ENCODE data around the gene LYZL4.

Gene LYZL4

DNA sequence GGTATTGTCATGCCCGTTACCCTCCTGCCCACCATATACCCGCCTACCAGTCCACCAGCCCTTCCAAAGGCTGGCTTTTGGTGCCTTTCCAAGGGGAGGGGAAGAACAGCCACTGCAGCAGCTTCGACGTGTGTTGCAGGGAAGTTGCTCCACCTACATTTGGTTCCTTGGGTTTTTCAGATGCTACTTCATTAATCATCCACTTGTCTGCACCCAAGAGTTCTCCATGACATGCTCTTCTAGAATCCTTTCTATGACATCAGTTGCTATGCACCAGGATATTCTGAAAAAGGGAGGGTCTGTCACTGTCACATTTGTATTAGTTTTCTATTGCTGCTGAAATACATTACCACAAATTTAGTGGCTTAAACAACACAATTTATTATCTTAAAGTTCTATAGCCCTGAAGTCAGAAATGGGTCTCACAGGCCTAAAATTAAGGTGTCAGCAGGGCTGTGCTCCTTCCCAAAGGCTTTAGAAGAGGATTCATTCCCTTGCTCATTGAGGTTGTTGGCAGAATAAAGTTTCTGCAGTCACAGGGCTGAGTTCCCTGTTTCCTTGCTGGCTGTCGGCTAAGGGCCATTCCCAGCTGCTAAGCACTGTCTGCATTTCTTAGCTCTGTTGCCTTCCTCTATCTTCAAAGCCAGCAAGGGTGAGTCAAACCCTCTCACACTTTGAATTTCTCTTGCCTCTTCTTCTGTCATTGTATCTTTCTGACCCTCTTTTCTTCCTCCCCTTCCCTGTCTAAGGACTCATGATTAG lies at the start of gene LYZL4:
Gene LYZL4, minus strand, starts transcription at position 241 of the 762 bp plus-strand sequence. CDS start 3,359 bp downstream, outside the sequence.
- DNase-seq (ENCODE audit: low read depth), result no peak

DNA sequence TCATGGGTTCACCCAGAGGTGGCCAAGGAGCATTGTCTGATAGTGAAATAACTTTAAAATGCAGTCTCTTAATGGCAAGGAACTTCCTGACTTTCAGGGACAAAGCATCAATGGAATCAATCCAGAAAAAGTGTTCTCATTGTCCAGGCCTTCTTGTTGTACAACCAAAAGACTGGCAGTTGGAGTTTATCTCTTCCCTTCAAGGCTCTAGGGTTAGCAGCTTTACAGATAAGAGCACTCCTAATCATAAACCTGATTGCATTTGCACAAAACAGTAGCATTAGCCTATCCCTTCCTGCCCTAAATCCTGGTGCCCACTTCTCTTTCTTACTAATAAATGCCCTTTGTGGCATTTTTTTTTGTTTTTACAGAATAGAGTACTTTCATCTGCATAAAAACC lies 48.7 kb upstream of the LYZL4 start:
- DNase-seq (ENCODE audit: low read depth), result no peak

DNA sequence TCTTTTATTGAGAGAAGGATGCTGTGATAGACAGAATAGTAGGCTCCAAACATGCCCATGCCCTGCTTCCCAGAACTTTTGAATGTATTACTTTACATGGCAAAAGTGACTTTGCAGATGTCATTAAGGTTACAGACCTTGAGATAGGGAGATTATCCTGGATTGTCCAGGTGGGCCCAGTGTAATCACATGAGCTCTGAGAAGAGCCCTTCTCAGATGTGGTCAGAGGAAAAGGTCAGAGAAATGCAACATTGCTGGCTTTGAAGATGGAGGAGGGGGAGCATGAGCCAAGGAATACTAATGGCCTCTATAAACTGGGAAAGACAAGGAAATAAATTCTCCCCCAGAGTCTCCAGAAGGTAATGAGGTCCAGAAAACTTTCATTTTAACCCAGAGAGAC lies 45.8 kb upstream of the LYZL4 start:
- no peak for DNase-seq (ENCODE audit: low read depth)

GRCh38 chr3:42451546-42452230 lies 41.3 kb upstream of the LYZL4 start:
- no peak for DNase-seq (ENCODE audit: low read depth)

DNA sequence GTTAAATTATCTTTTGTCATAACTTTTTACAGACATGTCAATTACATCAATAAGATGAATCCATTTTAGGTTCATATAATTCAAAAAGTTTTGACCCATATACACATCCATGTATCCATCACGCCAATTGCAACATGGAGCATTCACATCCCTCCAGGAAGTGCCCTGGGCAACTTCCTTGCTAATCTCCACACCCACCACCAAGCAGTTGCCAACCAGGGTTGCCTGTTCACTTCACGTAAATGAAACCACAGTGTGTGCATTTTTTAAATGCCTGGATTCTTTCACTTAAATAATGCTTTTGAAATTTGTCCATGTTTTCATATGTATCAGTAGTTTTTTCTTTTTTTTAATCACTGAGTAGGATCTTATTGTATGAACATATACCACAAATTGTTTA lies 40.7 kb upstream of the LYZL4 start:
- no peak for DNase-seq (ENCODE audit: low read depth)

DNA sequence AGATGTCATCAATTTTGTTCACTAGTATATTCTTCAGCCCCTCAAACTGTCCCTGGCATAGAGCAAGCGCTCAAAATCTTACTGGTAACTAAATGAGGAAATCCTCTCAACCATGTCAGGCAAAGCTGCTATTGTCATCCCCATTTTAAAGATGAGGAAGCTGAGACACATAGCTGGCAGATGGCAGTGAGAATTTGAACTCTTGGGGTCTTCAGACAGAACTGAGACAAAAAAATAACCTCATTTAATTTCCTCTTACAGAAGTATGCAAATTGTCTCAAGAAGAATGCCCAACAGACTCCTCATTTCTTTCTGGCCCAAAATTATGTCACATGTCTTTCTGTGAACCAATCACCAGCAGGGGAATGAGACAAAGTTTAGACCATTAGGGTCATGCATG lies 40.2 kb upstream of the LYZL4 start:
- no peak for DNase-seq (ENCODE audit: low read depth)

GRCh38 chr3:42447481-42447880 lies 37.1 kb upstream of the LYZL4 start:
- no peak for DNase-seq (ENCODE audit: low read depth)

GRCh38 chr3:42446111-42447050 lies 36.0 kb upstream of the LYZL4 start:
- no peak for DNase-seq (ENCODE audit: low read depth)

DNA sequence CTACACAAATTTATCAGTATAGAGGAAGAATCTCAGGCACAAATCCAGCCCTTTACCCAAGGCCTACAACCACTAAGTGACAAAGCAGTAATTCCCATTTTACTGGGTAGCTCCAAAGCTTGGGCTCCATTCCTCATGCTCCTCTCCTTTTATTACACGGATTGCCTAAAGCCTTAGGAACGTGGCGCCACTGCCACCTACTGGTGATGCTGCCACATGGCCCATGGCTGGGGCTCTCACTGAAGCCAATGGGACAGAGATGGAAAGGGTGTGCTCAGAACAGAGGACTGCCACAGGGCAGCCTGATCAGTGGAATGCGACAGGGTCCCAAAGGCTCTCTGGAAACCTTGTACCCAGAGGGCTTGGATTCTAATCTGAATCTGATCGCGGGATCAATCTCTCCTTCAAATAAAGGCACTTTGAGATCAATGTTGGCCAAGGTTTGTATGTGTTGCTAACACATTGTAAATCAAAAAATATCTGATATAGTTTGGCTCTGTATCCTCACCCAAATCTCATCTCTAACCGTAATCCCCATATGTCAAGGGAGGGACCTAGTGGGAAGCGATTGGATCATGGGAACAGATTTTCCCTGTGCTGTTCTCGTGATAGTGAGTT lies 33.5 kb upstream of the LYZL4 start:
- DNase-seq (ENCODE audit: low read depth), result peak; percentile 37

DNA sequence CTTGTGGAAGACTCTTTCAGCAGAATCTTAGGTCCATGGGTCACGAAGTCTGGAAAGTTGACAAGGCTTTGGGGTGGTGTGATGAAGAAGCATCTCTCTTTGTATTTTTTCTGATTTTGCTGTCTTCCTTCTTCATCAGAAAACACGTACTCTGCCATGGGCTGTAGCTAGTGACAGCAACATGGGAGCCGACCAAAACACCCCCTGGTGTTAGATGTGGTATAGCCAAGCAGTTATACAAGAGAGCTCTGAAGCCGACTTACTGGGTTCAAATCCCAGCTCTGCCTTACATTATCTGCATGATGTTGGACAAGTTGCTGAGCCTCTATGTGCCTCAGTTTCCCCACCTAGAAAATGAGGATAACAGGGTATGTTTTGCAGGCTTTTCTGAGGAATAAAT lies 32.9 kb upstream of the LYZL4 start:
- DNase-seq (ENCODE audit: low read depth), result no peak

DNA sequence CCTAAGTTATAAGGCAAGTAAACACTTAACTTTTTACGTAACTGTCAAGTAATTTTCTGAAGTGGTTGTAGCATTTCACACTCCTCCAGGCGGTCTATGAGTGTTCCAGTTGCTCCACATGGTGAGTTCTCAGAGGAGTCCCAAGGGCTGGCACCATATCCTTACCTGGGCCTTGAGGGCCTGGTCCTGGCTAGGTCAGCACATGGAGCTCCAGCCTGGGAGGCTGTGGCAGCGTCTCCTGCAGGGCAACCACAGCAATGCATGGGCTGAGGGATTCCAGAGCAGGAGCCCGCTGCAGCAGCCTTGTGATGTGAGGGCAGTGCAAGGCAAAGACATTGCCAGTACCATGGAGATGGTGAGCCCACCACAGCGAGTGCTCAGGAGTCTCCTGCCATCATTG lies 32.2 kb upstream of the LYZL4 start:
- DNase-seq (ENCODE audit: low read depth), result no peak

DNA sequence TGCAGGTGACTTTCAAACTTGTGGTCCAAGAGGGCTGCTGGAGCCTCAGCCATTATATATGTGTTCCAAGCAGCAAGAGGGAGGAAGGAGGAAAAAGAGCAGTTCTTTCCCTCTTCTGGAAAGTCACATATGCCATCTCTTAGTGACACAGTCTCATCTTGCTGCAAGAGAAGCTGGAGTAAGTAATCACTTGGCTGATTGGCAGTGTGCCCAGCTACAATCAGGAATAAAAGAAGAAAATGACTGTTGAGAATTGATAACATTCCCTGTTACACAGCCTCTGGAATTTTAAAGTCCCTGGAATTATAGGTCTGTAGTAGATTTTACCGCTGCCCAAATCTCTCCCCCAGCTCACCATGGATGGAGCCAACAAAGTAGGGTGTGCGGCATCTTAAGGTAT lies 31.4 kb upstream of the LYZL4 start:
- DNase-seq (ENCODE audit: low read depth), result no peak

- no peak for DNase-seq (ENCODE audit: low read depth)
Observed at GRCh38 chr3:42440924-42441323, 30.5 kb upstream of the LYZL4 start.

DNA sequence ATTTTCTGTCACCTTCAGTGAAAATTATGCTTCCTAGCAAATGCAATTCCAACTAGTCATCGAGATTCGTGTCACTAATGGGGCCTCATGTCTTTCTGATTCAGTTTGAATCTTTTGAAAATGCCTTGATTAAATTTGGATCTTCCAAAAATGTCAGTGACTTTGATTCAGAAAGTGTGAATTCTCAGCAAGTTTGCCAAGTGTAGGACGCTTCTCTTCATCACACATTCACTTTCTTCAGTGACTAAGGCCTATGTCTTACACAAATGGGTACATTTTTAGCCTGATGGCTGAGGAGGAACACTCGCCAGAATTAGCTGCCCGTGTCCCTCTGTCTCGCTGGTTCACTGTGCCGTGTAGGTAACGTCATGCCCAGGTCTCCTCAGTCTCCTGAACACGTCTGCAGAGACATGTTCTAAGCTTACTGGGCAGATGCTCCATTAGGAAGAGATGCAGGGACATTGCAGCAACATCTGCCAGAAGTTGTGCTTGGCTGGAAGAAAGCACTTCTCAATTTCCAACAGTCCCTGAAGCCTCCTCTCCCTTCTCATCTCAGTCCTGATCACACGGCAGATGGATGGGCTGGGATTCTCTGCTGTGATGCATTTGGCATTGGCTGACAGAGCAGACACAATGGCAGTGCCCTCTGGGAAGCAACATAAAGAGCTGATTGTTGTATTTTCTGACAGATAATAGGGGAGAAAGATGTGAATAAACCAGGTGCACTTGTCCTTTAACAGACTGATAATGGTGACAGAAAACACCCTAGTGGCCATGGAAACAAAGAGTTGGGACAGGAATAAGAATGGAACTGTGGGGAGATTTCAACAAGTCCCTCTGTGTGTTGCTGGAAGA lies 29.1 kb upstream of the LYZL4 start:
- no peak for DNase-seq (ENCODE audit: low read depth)

- no peak for DNase-seq (ENCODE audit: low read depth)
Observed at GRCh38 chr3:42438758-42439157, 28.3 kb upstream of the LYZL4 start.

DNA sequence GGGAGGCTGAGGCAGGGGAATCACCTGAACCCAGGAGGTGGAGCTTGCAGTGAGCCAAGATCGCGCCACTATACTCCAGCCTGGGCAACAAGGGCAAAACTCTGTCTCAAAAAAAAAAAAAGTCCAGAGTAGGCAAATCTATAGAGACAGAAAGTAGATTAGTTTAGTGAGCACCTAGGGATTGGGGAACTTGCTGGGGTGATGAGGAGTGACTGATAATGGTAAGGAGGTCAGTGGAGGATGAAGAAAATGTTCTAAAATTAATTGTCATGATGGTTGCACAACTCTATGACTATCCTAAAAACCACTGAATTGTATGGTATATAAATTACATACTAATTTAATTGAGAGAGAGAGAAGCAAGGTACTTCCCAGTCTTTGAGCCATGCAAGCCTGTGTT lies 27.8 kb upstream of the LYZL4 start:
- no peak for DNase-seq (ENCODE audit: low read depth)

- DNase-seq (ENCODE audit: low read depth), result no peak
Observed at GRCh38 chr3:42434777-42435380, 24.5 kb upstream of the LYZL4 start.

- no peak for DNase-seq (ENCODE audit: low read depth)
Observed at GRCh38 chr3:42432485-42432884, 22.1 kb upstream of the LYZL4 start.

- no peak for DNase-seq (ENCODE audit: low read depth)
Observed at GRCh38 chr3:42430781-42431532, 20.5 kb upstream of the LYZL4 start.

GRCh38 chr3:42428830-42429229 lies 18.4 kb upstream of the LYZL4 start:
- DNase-seq (ENCODE audit: low read depth), result no peak

Data from GM04504 (cell line).